HCT116 (cell line): ENCODE data around the gene VANGL1. TPM values are rescaled to one million over a fixed set of nuclear protein-coding genes. Genes with fewer than 3 reads are reported as not detected.

Experiments
- ATAC-seq: fragments of 200-7000 bp; cut with Tn5 transposase; 2 replicates; pipeline ENCODE4 v1.9.1; 2020; ENCODE audit warnings: mild to moderate bottlenecking, moderate library complexity
- BruUV-seq: library from RNA; stranded (reverse); fragments of 400-500 nt; replicated peaks from 2 replicates; lab custom pipeline; 2021; lab: Mats Ljungman, UMichigan
- CTCF ChIA-PET: fragments of 300-600 bp; sonication (Branson Sonifier 250); formaldehyde crosslinking; loops from one replicate; lab custom pipeline; 2021; ENCODE audit warnings: antibody characterized with exemption; lab: Charles Lee
- POLR2A ChIA-PET: fragments of 300-600, 350-600 bp; sonication (Branson Sonifier 250); formaldehyde crosslinking; loops from one replicate; lab custom pipeline; 2021; ENCODE audit warnings: antibody characterized with exemption; lab: Charles Lee
- RAD21 ChIA-PET, 2 experiments: fragments of 300-600 bp; sonication (Branson Sonifier 250); formaldehyde crosslinking; loops; one replicate each; lab custom pipeline; 2023; ENCODE audit warnings: low total read pairs in 2 of 2; ENCODE audit not compliant: uncharacterized antibody in 2 of 2, unreplicated experiment in 2 of 2, low non-redundant PET in 1 of 2; lab: Charles Lee
- DNase-seq: peaks from one replicate; pipeline ENCODE4 v3.0.0-alpha.2; 2010; ENCODE audit warnings: low read depth, low spot score
- H2AFZ ChIP-seq: fragments of 200-600 bp; shearing (Covaris generic), sonication (generic); 2 replicates; pipeline ENCODE4 v1.6.1; 2017; ENCODE audit warnings: low read depth, mixed run types, mixed read lengths, antibody characterized with exemption, low read length; ENCODE audit not compliant: poor library complexity, severe bottlenecking
- H3K27ac ChIP-seq: 2 replicates; pipeline ENCODE4 v1.5.1; 2012; ENCODE audit warnings: low read depth, low read length
- H3K27me3 ChIP-seq: fragments of 200-600 bp; sonication (generic); 2 replicates; pipeline ENCODE4 v1.6.1; 2016; ENCODE audit warnings: mixed run types, low read length, mixed read lengths; ENCODE audit not compliant: insufficient read depth
- H3K36me3 ChIP-seq, 2 experiments: fragments of 200-500 bp in 1 of 2; fragments of 200-600 bp in 1 of 2; sonication (Bioruptor generic) in 1 of 2; sonication (generic) in 1 of 2; 2 replicates each; pipeline versions ENCODE4 v1.5.1 to v1.6.1; 2014 to 2016; ENCODE audit warnings: low read length in 2 of 2, inconsistent platforms in 1 of 2, mixed read lengths in 1 of 2, mixed run types in 1 of 2; ENCODE audit not compliant: insufficient read depth in 2 of 2, control insufficient read depth in 1 of 2
- H3K4me1 ChIP-seq, 2 experiments: fragments of 200-600 bp in 1 of 2; sonication (generic) in 1 of 2; 2 replicates each; pipeline versions ENCODE4 v1.5.1 to v1.6.1; 2012 to 2017; ENCODE audit warnings: low read length in 2 of 2, inconsistent platforms in 1 of 2, mild to moderate bottlenecking in 1 of 2, mixed read lengths in 1 of 2, mixed run types in 1 of 2, moderate library complexity in 1 of 2; ENCODE audit not compliant: insufficient read depth in 2 of 2, control insufficient read depth in 1 of 2
- H3K4me2 ChIP-seq: fragments of 200-600 bp; sonication (generic); 2 replicates; pipeline ENCODE4 v1.6.1; 2017; ENCODE audit warnings: mixed run types, low read length, mixed read lengths
- H3K4me3 ChIP-seq, 2 experiments: fragments of 200-600 bp in 1 of 2; sonication (generic) in 1 of 2; replicated peaks in 1 of 2; 2 replicates each; pipeline ENCODE4 v1.5.1; 2011 to 2016; ENCODE audit warnings: low read length in 2 of 2, control low read depth in 1 of 2, low read depth in 1 of 2, mild to moderate bottlenecking in 1 of 2, mixed read lengths in 1 of 2, mixed run types in 1 of 2
- H3K79me2 ChIP-seq: fragments of 200-600 bp; sonication (generic); 2 replicates; pipeline ENCODE4 v1.6.1; 2017; ENCODE audit warnings: mild to moderate bottlenecking, mixed run types, low read length, moderate library complexity, mixed read lengths; ENCODE audit not compliant: insufficient read depth
- H3K9ac ChIP-seq: fragments of 200-600 bp; sonication (generic); 2 replicates; pipeline ENCODE4 v1.6.1; 2016; ENCODE audit warnings: low read length, mixed read lengths
- H3K9me2 ChIP-seq: fragments of 200-600 bp; sonication (generic), shearing (Covaris generic); 2 replicates; pipeline ENCODE4 v1.6.1; 2017; ENCODE audit warnings: mixed run types, mild to moderate bottlenecking, moderate library complexity; ENCODE audit not compliant: insufficient read depth
- H3K9me3 ChIP-seq, 2 experiments: fragments of 200-500 bp in 1 of 2; fragments of 200-600 bp in 1 of 2; sonication (Bioruptor generic) in 1 of 2; sonication (generic) in 1 of 2; 2 replicates each; pipeline ENCODE4 v1.6.1; 2014 to 2017; ENCODE audit warnings: low read length in 2 of 2, mixed read lengths in 2 of 2, inconsistent platforms in 1 of 2, low read depth in 1 of 2, mild to moderate bottlenecking in 1 of 2, mixed run types in 1 of 2, moderate library complexity in 1 of 2; ENCODE audit not compliant: control insufficient read depth in 1 of 2, insufficient read depth in 1 of 2
- H4K20me1 ChIP-seq: fragments of 200-600 bp; sonication (generic), shearing (Covaris generic); 2 replicates; pipeline ENCODE4 v1.6.1; 2017; ENCODE audit warnings: mixed run types, mild to moderate bottlenecking, moderate library complexity; ENCODE audit not compliant: insufficient read depth
- CBX3 ChIP-seq: IDR thresholded peaks from 2 replicates; pipeline ENCODE4 v1.6.1; 2012; ENCODE audit warnings: low read depth
- CEBPB ChIP-seq: IDR thresholded peaks from 2 replicates; pipeline ENCODE4 v1.6.1; 2012; ENCODE audit warnings: low read depth
- EGR1 ChIP-seq: IDR thresholded peaks from 2 replicates; pipeline ENCODE4 v1.6.1; 2012; ENCODE audit warnings: low read depth
- JUND ChIP-seq: IDR thresholded peaks from 2 replicates; pipeline ENCODE4 v1.6.1; 2012
- POLR2A ChIP-seq: IDR thresholded peaks from 2 replicates; pipeline ENCODE4 v1.7.0; 2011; ENCODE audit warnings: borderline replicate concordance; ENCODE audit not compliant: insufficient read depth, insufficient read length; ENCODE audit errors: extremely low read depth
- POLR2AphosphoS5 ChIP-seq: IDR thresholded peaks from 2 replicates; pipeline ENCODE4 v1.6.1; 2011; ENCODE audit warnings: mild to moderate bottlenecking, low read depth, low read length, moderate library complexity
- RAD21 ChIP-seq: IDR thresholded peaks from 2 replicates; pipeline ENCODE4 v1.6.1; 2012; ENCODE audit warnings: low read depth, mild to moderate bottlenecking
- TCF7L2 ChIP-seq: IDR thresholded peaks from 2 replicates; pipeline ENCODE4 v1.7.0; 2011; ENCODE audit warnings: borderline replicate concordance, inconsistent platforms; ENCODE audit not compliant: insufficient read depth, insufficient read length; ENCODE audit errors: extremely low read depth
- ZNF274 ChIP-seq: fragments of 200-500 bp; sonication (Bioruptor generic); IDR thresholded peaks from 2 replicates; pipeline ENCODE4 v1.6.1; 2014; ENCODE audit warnings: mild to moderate bottlenecking, low read depth, low read length, inconsistent platforms
- intact Hi-C: fragments of 100-400 bp; cut with micrococcal nuclease; formaldehyde crosslinking; loops from 2 replicates; pipeline ENCODE4 v1.10.0; 2022
- total RNA-seq: library from RNA; stranded (reverse); gene quantifications from one replicate; pipeline ENCODE4 v1.2.1, GENCODE V29; 2021; ENCODE audit not compliant: unreplicated experiment
- TF ChIP-seq, protein P1 (sequence below): IDR thresholded peaks from 2 replicates; pipeline ENCODE4 v1.6.1; 2012
- TF ChIP-seq, protein P2 (sequence below): IDR thresholded peaks from 2 replicates; pipeline ENCODE4 v1.6.1; 2011; ENCODE audit warnings: mild to moderate bottlenecking, low read length, moderate library complexity; ENCODE audit not compliant: insufficient replicate concordance; ENCODE audit errors: extremely low read depth
- TF ChIP-seq, protein P3 (sequence below): IDR thresholded peaks from 2 replicates; pipeline ENCODE4 v1.6.1; 2012
- TF ChIP-seq, protein P4 (sequence below): IDR thresholded peaks from 2 replicates; pipeline ENCODE4 v1.6.1; 2012; ENCODE audit warnings: low read depth

Gene VANGL1
- total RNA-seq, 1 experiment from 2014 or later: 23.5 TPM

DNA sequence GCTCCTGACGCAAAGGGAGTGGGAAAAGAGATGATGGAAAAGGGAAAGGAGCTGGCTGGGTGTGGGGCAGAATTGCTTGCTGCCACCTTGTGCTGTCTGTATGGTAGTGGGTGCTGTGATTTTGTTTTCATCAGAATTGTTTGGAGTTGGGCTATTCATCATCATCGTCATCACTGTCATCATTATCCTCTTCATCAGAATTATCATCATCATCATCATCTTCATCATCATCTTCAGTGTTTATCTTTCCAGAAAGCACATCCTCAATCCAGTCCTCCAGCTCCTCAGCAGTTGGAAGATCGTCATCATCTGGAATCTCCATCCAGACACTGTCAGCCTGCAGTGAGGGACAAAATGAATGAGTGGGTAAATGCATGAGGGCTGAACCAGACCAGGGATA is 59.3 kb downstream of the VANGL1 start:
- Histone ChIP-seq H3K79me2 (no peaks in the 10 kb centered on the region), H3K27ac (no peak overlapping the region), H3K4me1 (no peaks in the 10 kb centered on the region), H3K4me2 (no peak overlapping the region), H3K36me3 (no peaks in the 10 kb centered on the region), H3K27me3 (no peaks in the 10 kb centered on the region), H3K9me2 (no peaks in the 10 kb centered on the region), H2AFZ (no peak overlapping the region), H4K20me1 (no peaks in the 10 kb centered on the region), H3K9me3 (no peaks in the 10 kb centered on the region), H3K4me3 (no peak overlapping the region), H3K9ac (no peak overlapping the region)
- CTCF ChIA-PET: no interaction called here
- TF ChIP-seq, protein P1, sequence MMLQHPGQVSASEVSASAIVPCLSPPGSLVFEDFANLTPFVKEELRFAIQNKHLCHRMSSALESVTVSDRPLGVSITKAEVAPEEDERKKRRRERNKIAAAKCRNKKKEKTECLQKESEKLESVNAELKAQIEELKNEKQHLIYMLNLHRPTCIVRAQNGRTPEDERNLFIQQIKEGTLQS: no peak
- TF ChIP-seq, protein P2, sequence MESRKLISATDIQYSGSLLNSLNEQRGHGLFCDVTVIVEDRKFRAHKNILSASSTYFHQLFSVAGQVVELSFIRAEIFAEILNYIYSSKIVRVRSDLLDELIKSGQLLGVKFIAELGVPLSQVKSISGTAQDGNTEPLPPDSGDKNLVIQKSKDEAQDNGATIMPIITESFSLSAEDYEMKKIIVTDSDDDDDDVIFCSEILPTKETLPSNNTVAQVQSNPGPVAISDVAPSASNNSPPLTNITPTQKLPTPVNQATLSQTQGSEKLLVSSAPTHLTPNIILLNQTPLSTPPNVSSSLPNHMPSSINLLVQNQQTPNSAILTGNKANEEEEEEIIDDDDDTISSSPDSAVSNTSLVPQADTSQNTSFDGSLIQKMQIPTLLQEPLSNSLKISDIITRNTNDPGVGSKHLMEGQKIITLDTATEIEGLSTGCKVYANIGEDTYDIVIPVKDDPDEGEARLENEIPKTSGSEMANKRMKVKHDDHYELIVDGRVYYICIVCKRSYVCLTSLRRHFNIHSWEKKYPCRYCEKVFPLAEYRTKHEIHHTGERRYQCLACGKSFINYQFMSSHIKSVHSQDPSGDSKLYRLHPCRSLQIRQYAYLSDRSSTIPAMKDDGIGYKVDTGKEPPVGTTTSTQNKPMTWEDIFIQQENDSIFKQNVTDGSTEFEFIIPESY: no peak
- TF ChIP-seq POLR2A (no peak), CBX3 (no peak), ZNF274 (no peak), EGR1 (no peak), POLR2AphosphoS5 (no peak), CEBPB (no peak), RAD21 (no peak), JUND (no peak), TCF7L2 (no peak)
- TF ChIP-seq, protein P3, sequence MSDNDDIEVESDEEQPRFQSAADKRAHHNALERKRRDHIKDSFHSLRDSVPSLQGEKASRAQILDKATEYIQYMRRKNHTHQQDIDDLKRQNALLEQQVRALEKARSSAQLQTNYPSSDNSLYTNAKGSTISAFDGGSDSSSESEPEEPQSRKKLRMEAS: no peak
- TF ChIP-seq, protein P4, sequence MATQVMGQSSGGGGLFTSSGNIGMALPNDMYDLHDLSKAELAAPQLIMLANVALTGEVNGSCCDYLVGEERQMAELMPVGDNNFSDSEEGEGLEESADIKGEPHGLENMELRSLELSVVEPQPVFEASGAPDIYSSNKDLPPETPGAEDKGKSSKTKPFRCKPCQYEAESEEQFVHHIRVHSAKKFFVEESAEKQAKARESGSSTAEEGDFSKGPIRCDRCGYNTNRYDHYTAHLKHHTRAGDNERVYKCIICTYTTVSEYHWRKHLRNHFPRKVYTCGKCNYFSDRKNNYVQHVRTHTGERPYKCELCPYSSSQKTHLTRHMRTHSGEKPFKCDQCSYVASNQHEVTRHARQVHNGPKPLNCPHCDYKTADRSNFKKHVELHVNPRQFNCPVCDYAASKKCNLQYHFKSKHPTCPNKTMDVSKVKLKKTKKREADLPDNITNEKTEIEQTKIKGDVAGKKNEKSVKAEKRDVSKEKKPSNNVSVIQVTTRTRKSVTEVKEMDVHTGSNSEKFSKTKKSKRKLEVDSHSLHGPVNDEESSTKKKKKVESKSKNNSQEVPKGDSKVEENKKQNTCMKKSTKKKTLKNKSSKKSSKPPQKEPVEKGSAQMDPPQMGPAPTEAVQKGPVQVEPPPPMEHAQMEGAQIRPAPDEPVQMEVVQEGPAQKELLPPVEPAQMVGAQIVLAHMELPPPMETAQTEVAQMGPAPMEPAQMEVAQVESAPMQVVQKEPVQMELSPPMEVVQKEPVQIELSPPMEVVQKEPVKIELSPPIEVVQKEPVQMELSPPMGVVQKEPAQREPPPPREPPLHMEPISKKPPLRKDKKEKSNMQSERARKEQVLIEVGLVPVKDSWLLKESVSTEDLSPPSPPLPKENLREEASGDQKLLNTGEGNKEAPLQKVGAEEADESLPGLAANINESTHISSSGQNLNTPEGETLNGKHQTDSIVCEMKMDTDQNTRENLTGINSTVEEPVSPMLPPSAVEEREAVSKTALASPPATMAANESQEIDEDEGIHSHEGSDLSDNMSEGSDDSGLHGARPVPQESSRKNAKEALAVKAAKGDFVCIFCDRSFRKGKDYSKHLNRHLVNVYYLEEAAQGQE: no peak
- RAD21 ChIA-PET: no interaction called here
- BruUV-seq: no TSS peak
- DNase-seq (no peak), ATAC-seq (no peak)
- intact Hi-C loops: no loop called here
- POLR2A ChIA-PET: no interaction called here
